H9 (cell line): ENCODE data around the gene CHCT1. TPM values are rescaled to one million over a fixed set of nuclear protein-coding genes. Genes with fewer than 3 reads are reported as not detected.

Source experiments
- DNase-seq: peaks from one replicate; pipeline ENCODE4 v3.0.0-alpha.2; 2017
- H2AFZ ChIP-seq: one replicate; pipeline ENCODE4 v1.6.1; 2013; ENCODE audit warnings: mild to moderate bottlenecking, low read length, control low read depth, moderate library complexity
- H2AK5ac ChIP-seq: 2 replicates; pipeline ENCODE4 v1.6.1; 2013; ENCODE audit warnings: low read length, control low read depth, mixed read lengths; ENCODE audit not compliant: insufficient read length
- H2BK120ac ChIP-seq: one replicate; pipeline ENCODE4 v1.6.1; 2013; ENCODE audit warnings: low read depth, mild to moderate bottlenecking, low read length, control low read depth, inconsistent platforms; ENCODE audit not compliant: poor library complexity, severe bottlenecking
- H2BK12ac ChIP-seq: 2 replicates; pipeline ENCODE4 v1.6.1; 2013; ENCODE audit warnings: low read length, control low read depth, mixed read lengths, low read depth; ENCODE audit not compliant: insufficient read length
- H2BK15ac ChIP-seq: 2 replicates; pipeline ENCODE4 v1.6.1; 2013; ENCODE audit warnings: low read depth, low read length, control low read depth
- H2BK20ac ChIP-seq: one replicate; pipeline ENCODE4 v1.6.1; 2013; ENCODE audit warnings: low read depth, mild to moderate bottlenecking, low read length, control low read depth, inconsistent platforms; ENCODE audit not compliant: poor library complexity, severe bottlenecking
- H2BK5ac ChIP-seq: 2 replicates; pipeline ENCODE4 v1.6.1; 2013; ENCODE audit warnings: low read length, control low read depth, mixed read lengths; ENCODE audit not compliant: insufficient read length
- H3K14ac ChIP-seq: 2 replicates; pipeline ENCODE4 v1.6.1; 2013; ENCODE audit warnings: low read length, control low read depth; ENCODE audit not compliant: insufficient read depth
- H3K18ac ChIP-seq: 2 replicates; pipeline ENCODE4 v1.6.1; 2013; ENCODE audit warnings: low read depth, mild to moderate bottlenecking, mixed read lengths, low read length, control low read depth; ENCODE audit not compliant: insufficient read length
- H3K23ac ChIP-seq: 2 replicates; pipeline ENCODE4 v1.6.1; 2013; ENCODE audit warnings: low read length, control low read depth, mixed read lengths, low read depth; ENCODE audit not compliant: insufficient read length
- H3K23me2 ChIP-seq: 2 replicates; pipeline ENCODE4 v1.6.1; 2013; ENCODE audit warnings: low read depth, mild to moderate bottlenecking, mixed read lengths, low read length, control low read depth; ENCODE audit not compliant: insufficient read length, poor library complexity, severe bottlenecking
- H3K27ac ChIP-seq: 2 replicates; pipeline ENCODE4 v1.5.1; 2013; ENCODE audit warnings: low read length, control low read depth, mixed read lengths, low read depth; ENCODE audit not compliant: insufficient read length
- H3K27me3 ChIP-seq: 2 replicates; pipeline ENCODE4 v1.6.1; 2013; ENCODE audit warnings: low read length, control low read depth, inconsistent platforms; ENCODE audit not compliant: insufficient read depth
- H3K4ac ChIP-seq: 2 replicates; pipeline ENCODE4 v1.6.1; 2013; ENCODE audit warnings: low read depth, mild to moderate bottlenecking, control low read depth, inconsistent platforms, low read length, moderate library complexity
- H3K4me1 ChIP-seq: 2 replicates; pipeline ENCODE4 v1.6.1; 2013; ENCODE audit warnings: low read length, control low read depth, inconsistent platforms; ENCODE audit not compliant: insufficient read depth
- H3K4me2 ChIP-seq: 2 replicates; pipeline ENCODE4 v1.6.1; 2013; ENCODE audit warnings: low read length, control low read depth, mixed read lengths; ENCODE audit not compliant: insufficient read length, insufficient read depth
- H3K56ac ChIP-seq: 2 replicates; pipeline ENCODE4 v1.6.1; 2013; ENCODE audit warnings: low read depth, mild to moderate bottlenecking, mixed read lengths, low read length, control low read depth; ENCODE audit not compliant: insufficient read length
- H3K79me1 ChIP-seq: 2 replicates; pipeline ENCODE4 v1.6.1; 2013; ENCODE audit warnings: low read depth, mild to moderate bottlenecking, moderate library complexity, low read length, control low read depth, inconsistent platforms; ENCODE audit not compliant: insufficient read depth, poor library complexity, severe bottlenecking
- H3K79me2 ChIP-seq: 2 replicates; pipeline ENCODE4 v1.6.1; 2013; ENCODE audit warnings: low read length, control low read depth, inconsistent platforms; ENCODE audit not compliant: insufficient read depth
- H3K9ac ChIP-seq: 2 replicates; pipeline ENCODE4 v1.6.1; 2013; ENCODE audit warnings: low read length, control low read depth, mixed read lengths; ENCODE audit not compliant: insufficient read length; ENCODE audit errors: extremely low read depth
- H3K9me3 ChIP-seq: one replicate; pipeline ENCODE4 v1.6.1; 2013; ENCODE audit warnings: low read depth, low read length, inconsistent platforms; ENCODE audit not compliant: control insufficient read depth
- H3T11ph ChIP-seq: one replicate; pipeline ENCODE4 v1.6.1; 2013; ENCODE audit warnings: mild to moderate bottlenecking, low read length, control low read depth, inconsistent platforms
- H4K20me1 ChIP-seq: one replicate; pipeline ENCODE4 v1.6.1; 2013; ENCODE audit not compliant: control insufficient read depth, insufficient read length, insufficient read depth
- H4K5ac ChIP-seq: 2 replicates; pipeline ENCODE4 v1.6.1; 2013; ENCODE audit warnings: low read depth, mild to moderate bottlenecking, mixed read lengths, low read length, control low read depth; ENCODE audit not compliant: insufficient read length
- H4K8ac ChIP-seq: replicated peaks from 2 replicates; pipeline ENCODE4 v1.6.1; 2013; ENCODE audit warnings: low read length, control low read depth, mixed read lengths, low read depth; ENCODE audit not compliant: insufficient read length
- H4K91ac ChIP-seq: 2 replicates; pipeline ENCODE4 v1.6.1; 2013; ENCODE audit warnings: low read depth, mild to moderate bottlenecking, moderate library complexity, mixed read lengths, low read length, control low read depth; ENCODE audit not compliant: insufficient read length
- H3K27ac Mint-ChIP-seq, 3 experiments: 2 replicates in 2 of 3; 3 replicates in 1 of 3; pipeline ENCODE4 v1.8.0; 2020 to 2021; ENCODE audit warnings: mixed read lengths in 3 of 3, mild to moderate bottlenecking in 1 of 3, moderate library complexity in 1 of 3
- H3K27me3 Mint-ChIP-seq: 2 replicates; pipeline ENCODE4 v1.8.0; 2021; ENCODE audit warnings: low read depth, mild to moderate bottlenecking, moderate library complexity, mixed read lengths
- H3K36me3 Mint-ChIP-seq, 3 experiments: 2 replicates in 2 of 3; 3 replicates in 1 of 3; pipeline ENCODE4 v1.8.0; 2020 to 2021; ENCODE audit warnings: low read depth in 3 of 3, mixed read lengths in 3 of 3; ENCODE audit not compliant: insufficient read depth in 1 of 3
- H3K4me1 Mint-ChIP-seq, 2 experiments: 2 replicates each; pipeline ENCODE4 v1.8.0; 2020; ENCODE audit warnings: mixed read lengths in 2 of 2
- H3K4me3 Mint-ChIP-seq, 2 experiments: 2 replicates in 1 of 2; 3 replicates in 1 of 2; pipeline ENCODE4 v1.8.0; 2020 to 2021; ENCODE audit warnings: mild to moderate bottlenecking in 2 of 2, mixed read lengths in 2 of 2, moderate library complexity in 1 of 2
- H3K9me3 Mint-ChIP-seq, 2 experiments: 2 replicates in 1 of 2; 3 replicates in 1 of 2; pipeline ENCODE4 v1.8.0; 2020; ENCODE audit warnings: mild to moderate bottlenecking in 2 of 2, mixed read lengths in 2 of 2, moderate library complexity in 1 of 2
- CTCF ChIP-seq: fragments of 200-600 bp; sonication (generic); conservative IDR thresholded peaks from 3 replicates; pipeline ENCODE4 v1.8.0; 2021; ENCODE audit warnings: antibody characterized with exemption, mild to moderate bottlenecking
- WGBS: extraction: QIAGEN DNeasy Blood & Tissue Kit; methylation state at CpG from one replicate; pipeline ENCODE4 v1.1.7; 2013; ENCODE audit warnings: missing lambda C conversion rate, low lambda C conversion rate, mixed read lengths; ENCODE audit not compliant: insufficient read length; ENCODE audit errors: extremely low coverage; 5-methylcytosine and 5-hydroxymethylcytosine counted together
- total RNA-seq: library from RNA; stranded (reverse); gene quantifications from 2 replicates; pipeline ENCODE4 v1.2.1, GENCODE V29; 2021

CHCT1 gene
- total RNA-seq, 1 experiment from 2014 or later: not detected

- Histone ChIP-seq H2BK20ac (no peak overlapping the region), H3K27me3 (no peaks in the 10 kb centered on the region), H4K5ac (no peak overlapping the region), H2BK15ac (no peak overlapping the region), H3K9me3 (no peaks in the 10 kb centered on the region), H3K14ac (peak overlapping the region; percentile 60; the same call in 1 of the 2 replicates), H3K4me2 (peak overlapping the region; percentile 99), H2AK5ac (no peak overlapping the region), H3K9ac (peak overlapping the region; percentile 82), H3K4ac (no peak overlapping the region), H4K20me1 (no peaks in the 10 kb centered on the region), H3K56ac (no peak overlapping the region), H3K79me2 (peaks cover 27% of the 10 kb centered on the region; the same call in 1 of the 2 replicates), H3K18ac (peak overlapping the region; percentile 38), H3T11ph (no peak overlapping the region), H4K91ac (no peak overlapping the region), H2BK5ac (no peak overlapping the region), H3K27ac (peak overlapping the region; percentile 1), H3K23ac (peak overlapping the region; percentile 39), H2BK120ac (no peak overlapping the region), H2BK12ac (no peak overlapping the region), H3K23me2 (peaks cover 10% of the 10 kb centered on the region), H3K4me1 (peaks cover 6% of the 10 kb centered on the region; the same call in 1 of the 2 replicates), H4K8ac (no peak overlapping the region), H2AFZ (no peak overlapping the region), H3K79me1 (no peaks in the 10 kb centered on the region)
- no peak for DNase-seq
- no CpG with 5 or more reads among the region's 36 CpGs for WGBS
- Mint-ChIP-seq H3K27ac (peak overlapping the region; percentile 79 to 93 (median 88)), H3K27me3 (no peaks in the 10 kb centered on the region), H3K4me1 (peaks cover 44 to 46% of the 10 kb centered on the region in 2 experiments), H3K4me3 (peak overlapping the region; percentile 89 to 98), H3K36me3 (no peaks in the 10 kb centered on the region), H3K9me3 (no peaks in the 10 kb centered on the region)
- TF ChIP-seq CTCF: no peak
Measured at GRCh38 chr17:60391471-60392041, 30.7 kb upstream of the CHCT1 start.
